Stimulated activated naive CD4-positive, alpha-beta T cell treated with Interleukin-2 at 50 U/mL for 16 hours (primary cell): ENCODE data around the gene RASA1.
"Not testable (repeated sequence)": the region's sequence is repeated elsewhere in the genome, so short reads cannot be mapped to it uniquely, and the experiment has no call there.

ENCODE experiments used
- DNase-seq: peaks from one replicate; lab custom pipeline; 2025; lab: John Stamatoyannopoulos, UW

The RASA1 gene

GRCh38 chr5:87267574-87268125 is at the start of gene RASA1:
Gene RASA1, plus strand, starts transcription at chr5:87267883. Its CDS starts 569 bp downstream, at chr5:87268452.
- peak; percentile 83 for DNase-seq

GRCh38 chr5:87229780-87230179 is 37.9 kb upstream of the RASA1 start:
- DNase-seq, result no peak

- DNase-seq, result peak; percentile 19
Observed at GRCh38 chr5:87231037-87231808, 36.5 kb upstream of the RASA1 start.

- no peak for DNase-seq
Observed at GRCh38 chr5:87233143-87233542, 34.5 kb upstream of the RASA1 start.

- no peak for DNase-seq
Observed at GRCh38 chr5:87241555-87241954, 26.1 kb upstream of the RASA1 start.

GRCh38 chr5:87242242-87242641 is 25.4 kb upstream of the RASA1 start:
- no peak for DNase-seq

- DNase-seq, result no peak
Observed at GRCh38 chr5:87243161-87243844, 24.4 kb upstream of the RASA1 start.

GRCh38 chr5:87245451-87245850 is 22.2 kb upstream of the RASA1 start:
- DNase-seq, result no peak

GRCh38 chr5:87246061-87246460 is 21.6 kb upstream of the RASA1 start:
- DNase-seq, result no peak

- no peak for DNase-seq
Observed at GRCh38 chr5:87252283-87252605, 15.4 kb upstream of the RASA1 start.

- DNase-seq, result no peak
Observed at GRCh38 chr5:87254035-87254434, 13.6 kb upstream of the RASA1 start.

- DNase-seq, result no peak
Observed at GRCh38 chr5:87258507-87258906, 9.2 kb upstream of the RASA1 start.

- DNase-seq, result no peak
Observed at GRCh38 chr5:87260604-87261192, 7.0 kb upstream of the RASA1 start.

- DNase-seq, result no peak
Observed at GRCh38 chr5:87263498-87263897, 4.2 kb upstream of the RASA1 start.

- no peak for DNase-seq
Observed at GRCh38 chr5:87266914-87267573, 639 bp upstream of the RASA1 start.

GRCh38 chr5:87268126-87268969 is 665 bp downstream of the RASA1 start:
- DNase-seq, result peak; percentile 83

GRCh38 chr5:87268970-87269377 is 1.3 kb downstream of the RASA1 start:
- DNase-seq, result no peak

GRCh38 chr5:87270888-87271287 is 3.2 kb downstream of the RASA1 start:
- not testable (repeated sequence) for DNase-seq

GRCh38 chr5:87276655-87277054 is 9.0 kb downstream of the RASA1 start:
- DNase-seq, result no peak

GRCh38 chr5:87277279-87277835 is 9.7 kb downstream of the RASA1 start:
- DNase-seq, result no peak

GRCh38 chr5:87278590-87279100 is 11.0 kb downstream of the RASA1 start:
- no peak for DNase-seq
